H1 (cell line): ENCODE data around the gene PRDX2. TPM values are rescaled to one million over a fixed set of nuclear protein-coding genes. Genes with fewer than 3 reads are reported as not detected.

ENCODE experiments used
- ATF3 ChIP-seq: IDR thresholded peaks from 2 replicates; pipeline ENCODE4 v1.6.1; 2011; ENCODE audit warnings: low read depth, mild to moderate bottlenecking, low read length; ENCODE audit not compliant: insufficient read depth
- CREB1 ChIP-seq: IDR thresholded peaks from 2 replicates; pipeline ENCODE4 v1.6.1; 2012; ENCODE audit warnings: inconsistent platforms
- SP1 ChIP-seq: IDR thresholded peaks from 2 replicates; pipeline ENCODE4 v1.6.1; 2011; ENCODE audit warnings: low read depth, low read length
- SUZ12 ChIP-seq: fragments of 200-600 bp; sonication (generic); IDR thresholded peaks from 2 replicates; pipeline ENCODE4 v1.6.1; 2012; ENCODE audit warnings: mild to moderate bottlenecking, inconsistent platforms, low read length, moderate library complexity, mixed read lengths
- TBP ChIP-seq: IDR thresholded peaks from 2 replicates; pipeline ENCODE4 v1.6.1; 2011; ENCODE audit warnings: low read depth, low read length, improper control_type of control experiment
- polyA plus RNA-seq, 7 experiments: library from polyadenylated mRNA; depleted of rRNA in 3 of 7; stranded (reverse) in 5 of 7; unstranded in 2 of 7; fragments of >200 nt in 5 of 7; fragments of 200-250 nt in 2 of 7; gene quantifications; 1 replicate in 5 of 7; 2 replicates in 1 of 7; 4 replicates in 1 of 7; pipeline versions ENCODE4 v1.2.1 to v1.2.3, GENCODE V29; 2011 to 2013; ENCODE audit warnings: missing spikeins in 2 of 7, mixed read lengths in 2 of 7
- total RNA-seq: library from RNA; stranded (reverse); fragmentation: NEBNext Ultra II Directional; extraction: Animal tissue kit (Norgen Biotek cat#: 25700); gene quantifications from 2 replicates; pipeline ENCODE4 v1.2.1, GENCODE V29; 2021

The PRDX2 gene
- total and polyA plus RNA-seq, 2 of the 8 experiments (the other 6 are each of a cell fraction or from before 2014, with no cell fraction given) = 380 to 748 TPM

- TF ChIP-seq ATF3 (no peak), SP1 (peak; percentile 8; the same call in 1 of the 2 replicates), SUZ12 (no peak), CREB1 (no peak; the same call in 1 of the 2 replicates), TBP (peak; percentile 32; the same call in 1 of the 2 replicates)
These were observed 5.2 kb downstream of the PRDX2 start (continued) for GRCh38 chr19:12796146-12797071.
